ENCODE data around the gene IKZF3. TPM values are rescaled to one million over a fixed set of nuclear protein-coding genes. Genes with fewer than 3 reads are reported as not detected.

The IKZF3 gene
- total RNA-seq, 1 donor from 2014 or later, result 0.67 TPM

DNA sequence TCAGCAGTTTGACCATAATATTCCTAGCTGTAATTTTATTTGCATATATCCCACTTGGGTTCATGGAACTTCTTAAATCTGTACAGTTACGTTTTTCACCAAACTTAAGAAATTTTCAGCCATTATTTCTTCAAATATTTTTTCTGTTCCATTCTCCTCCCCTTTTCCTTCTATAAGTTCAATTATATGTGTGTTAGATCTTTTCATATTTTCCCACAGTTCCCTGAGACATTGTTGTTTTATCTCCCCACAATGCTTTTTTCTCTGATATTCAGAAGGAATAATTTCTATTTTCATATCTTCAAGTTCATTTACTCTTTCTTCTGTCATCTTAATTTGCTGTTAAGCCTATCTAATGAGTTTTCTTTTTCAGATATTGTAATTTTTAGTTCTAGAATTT is 26.1 kb downstream of the IKZF3 start:
- Mint-ChIP-seq H3K4me3 (no peak overlapping the region), H3K4me1 (no peaks in the 10 kb centered on the region), H3K36me3 (peaks cover 6% of the 10 kb centered on the region), H3K9me3 (peaks cover 29% of the 10 kb centered on the region), H3K27ac (no peak overlapping the region), H3K27me3 (ENCODE audit: low read depth) (peaks cover 26% of the 10 kb centered on the region)
- no peak for DNase-seq (ENCODE audit: low spot score in 2 of 2, unreplicated experiment in 2 of 2)
- TF ChIP-seq, protein P1, sequence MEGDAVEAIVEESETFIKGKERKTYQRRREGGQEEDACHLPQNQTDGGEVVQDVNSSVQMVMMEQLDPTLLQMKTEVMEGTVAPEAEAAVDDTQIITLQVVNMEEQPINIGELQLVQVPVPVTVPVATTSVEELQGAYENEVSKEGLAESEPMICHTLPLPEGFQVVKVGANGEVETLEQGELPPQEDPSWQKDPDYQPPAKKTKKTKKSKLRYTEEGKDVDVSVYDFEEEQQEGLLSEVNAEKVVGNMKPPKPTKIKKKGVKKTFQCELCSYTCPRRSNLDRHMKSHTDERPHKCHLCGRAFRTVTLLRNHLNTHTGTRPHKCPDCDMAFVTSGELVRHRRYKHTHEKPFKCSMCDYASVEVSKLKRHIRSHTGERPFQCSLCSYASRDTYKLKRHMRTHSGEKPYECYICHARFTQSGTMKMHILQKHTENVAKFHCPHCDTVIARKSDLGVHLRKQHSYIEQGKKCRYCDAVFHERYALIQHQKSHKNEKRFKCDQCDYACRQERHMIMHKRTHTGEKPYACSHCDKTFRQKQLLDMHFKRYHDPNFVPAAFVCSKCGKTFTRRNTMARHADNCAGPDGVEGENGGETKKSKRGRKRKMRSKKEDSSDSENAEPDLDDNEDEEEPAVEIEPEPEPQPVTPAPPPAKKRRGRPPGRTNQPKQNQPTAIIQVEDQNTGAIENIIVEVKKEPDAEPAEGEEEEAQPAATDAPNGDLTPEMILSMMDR (IDR thresholded peaks at IDR 0.05; ENCODE audit: unreplicated experiment), result no peak

DNA sequence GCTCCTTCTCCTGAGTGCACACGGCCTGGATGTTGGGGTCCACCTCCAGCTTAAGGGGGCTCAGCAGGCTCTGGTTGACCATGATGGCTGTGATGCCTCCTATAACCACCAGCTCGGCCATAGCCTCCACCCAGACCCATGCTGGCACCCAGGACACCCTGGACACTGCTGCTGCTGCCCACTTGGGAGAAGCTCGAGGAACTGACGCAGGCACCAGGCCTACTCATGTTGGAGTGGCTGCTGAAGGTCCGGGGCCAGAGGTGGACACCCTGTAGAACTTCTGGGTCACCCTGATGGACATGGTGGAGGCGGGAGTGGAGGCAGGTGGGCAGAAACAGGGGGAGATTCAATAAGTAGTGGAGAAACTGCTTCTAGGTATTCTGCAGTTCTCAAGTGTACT is 28.0 kb downstream of the IKZF3 start:
- no peak for DNase-seq (ENCODE audit: low spot score in 2 of 2, unreplicated experiment in 2 of 2)
- Mint-ChIP-seq H3K4me1 (no peaks in the 10 kb centered on the region), H3K9me3 (peaks cover 29% of the 10 kb centered on the region), H3K36me3 (peaks cover 6% of the 10 kb centered on the region), H3K27me3 (ENCODE audit: low read depth) (peaks cover 17% of the 10 kb centered on the region), H3K27ac (no peak overlapping the region), H3K4me3 (no peak overlapping the region)
- TF ChIP-seq, protein P1 (IDR thresholded peaks at IDR 0.05; ENCODE audit: unreplicated experiment), result no peak

DNA sequence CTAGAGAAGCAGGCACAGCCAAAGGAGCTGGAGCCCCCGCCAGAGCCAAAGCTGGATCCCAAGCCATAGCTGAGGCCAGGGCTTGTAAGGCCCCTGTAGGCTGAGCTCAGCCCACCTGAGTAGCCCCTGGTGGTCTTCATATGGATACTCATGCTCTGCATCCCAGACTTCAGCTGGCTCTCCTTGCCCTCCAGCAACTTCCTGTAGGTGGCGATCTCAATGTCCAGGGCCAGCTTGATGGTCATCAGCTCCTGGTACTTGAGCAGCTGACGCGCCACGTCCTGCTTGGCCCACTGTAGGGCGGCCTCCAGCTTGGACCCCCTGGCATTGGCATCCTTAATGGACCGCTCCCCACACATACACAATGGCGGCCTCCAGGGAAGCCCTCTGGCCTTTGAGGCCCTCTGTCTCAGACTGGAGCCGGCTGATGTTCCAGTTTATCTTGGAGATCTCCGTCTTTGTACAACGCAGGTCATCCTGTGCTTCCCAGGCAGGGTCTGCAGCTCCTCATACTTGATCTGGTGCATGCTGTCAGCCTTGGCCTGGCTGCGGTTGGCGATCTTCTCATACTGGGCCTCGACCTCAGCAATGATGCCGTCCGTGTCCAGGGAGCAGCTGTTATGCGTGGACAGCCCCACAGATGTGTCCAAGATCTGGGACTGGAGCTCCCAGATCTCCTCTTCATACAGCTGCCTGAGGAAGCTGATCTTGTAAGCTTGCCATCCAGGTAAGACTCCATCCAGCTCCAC is 28.9 kb downstream of the IKZF3 start:
- TF ChIP-seq, protein P1 (IDR thresholded peaks at IDR 0.05; ENCODE audit: unreplicated experiment), result no peak

DNA sequence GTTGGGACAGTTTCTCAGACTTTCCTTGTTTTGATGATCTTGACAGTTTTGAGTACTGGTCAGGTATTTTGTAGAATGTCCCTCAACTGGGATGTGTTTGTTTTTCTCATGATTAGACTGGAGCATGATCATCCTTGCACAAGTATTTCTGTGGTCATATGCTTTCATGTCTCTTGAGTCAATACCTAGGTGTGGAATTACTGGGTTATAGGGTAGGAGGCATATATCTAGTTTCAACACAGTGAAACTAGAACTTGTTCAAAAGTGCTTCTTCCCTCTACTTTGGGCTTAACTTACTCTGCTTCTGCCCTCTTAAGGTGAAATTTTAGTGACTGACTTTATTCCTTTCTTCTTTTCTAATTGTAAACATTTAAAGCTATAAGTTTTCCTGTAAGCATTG is 30.1 kb downstream of the IKZF3 start:
- peaks cover 6% of the 10 kb centered on the region for H3K36me3 Mint-ChIP-seq
- DNase-seq (ENCODE audit: low spot score in 2 of 2, unreplicated experiment in 2 of 2), result no peak

More for the DNA sequence above, 28.9 kb downstream of the IKZF3 start:
- Mint-ChIP-seq H3K36me3 (peaks cover 6% of the 10 kb centered on the region), H3K27ac (no peak overlapping the region), H3K4me3 (no peak overlapping the region), H3K4me1 (no peaks in the 10 kb centered on the region), H3K27me3 (ENCODE audit: low read depth) (peaks cover 12% of the 10 kb centered on the region), H3K9me3 (peaks cover 29% of the 10 kb centered on the region)
- DNase-seq (ENCODE audit: low spot score in 2 of 2, unreplicated experiment in 2 of 2), result no peak

DNA sequence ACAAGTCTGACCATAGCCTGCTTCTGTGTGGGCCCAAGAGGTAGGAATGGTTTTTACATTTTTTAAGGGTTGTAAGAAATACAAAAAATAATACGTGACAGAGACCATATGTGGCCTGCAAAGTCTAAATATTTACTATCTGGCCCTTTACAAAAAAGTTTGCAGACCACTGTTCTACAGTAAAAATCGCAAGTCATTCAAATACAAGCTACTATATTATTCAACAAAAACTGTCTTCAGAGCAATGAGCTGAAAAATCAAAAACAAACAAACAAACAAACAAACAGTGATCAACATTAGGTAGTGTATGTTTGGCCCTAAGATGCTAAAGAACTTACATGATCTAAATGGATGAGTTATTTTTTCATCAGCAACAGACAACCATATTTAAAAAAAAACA is 32.5 kb downstream of the IKZF3 start:
- H3K36me3 Mint-ChIP-seq, result no peaks in the 10 kb centered on the region
- H3K9me3 Mint-ChIP-seq, result peaks cover 20% of the 10 kb centered on the region
- no peak overlapping the region for H3K27ac Mint-ChIP-seq
- no peak for DNase-seq (ENCODE audit: low spot score in 2 of 2, unreplicated experiment in 2 of 2)
- H3K4me3 Mint-ChIP-seq, result no peak overlapping the region
- no peaks in the 10 kb centered on the region for H3K4me1 Mint-ChIP-seq
- TF ChIP-seq, protein P1 (IDR thresholded peaks at IDR 0.05; ENCODE audit: unreplicated experiment), result no peak
- H3K27me3 Mint-ChIP-seq (ENCODE audit: low read depth), result peaks cover 12% of the 10 kb centered on the region

More for the DNA sequence above, 30.1 kb downstream of the IKZF3 start:
- peaks cover 12% of the 10 kb centered on the region for H3K27me3 Mint-ChIP-seq (ENCODE audit: low read depth)
- no peaks in the 10 kb centered on the region for H3K4me1 Mint-ChIP-seq
- TF ChIP-seq, protein P1 (IDR thresholded peaks at IDR 0.05; ENCODE audit: unreplicated experiment), result no peak
- H3K27ac Mint-ChIP-seq, result no peak overlapping the region
- peaks cover 29% of the 10 kb centered on the region for H3K9me3 Mint-ChIP-seq
- H3K4me3 Mint-ChIP-seq, result no peak overlapping the region

Measured in mesothelial cell of epicardium (in vitro differentiated cells).